DND-41 (cell line): ENCODE results near the gene IQCE.

Experiments
- ATAC-seq: fragments of 200-7000 bp; cut with Tn5 transposase; 3 replicates; pipeline ENCODE4 v1.9.1; 2021; ENCODE audit warnings: low read depth; ENCODE audit not compliant: insufficient read depth
- DNase-seq: peaks from one replicate; pipeline ENCODE4 v3.0.0-alpha.2; 2020
- H2AFZ ChIP-seq: 2 replicates; pipeline ENCODE4 v1.6.0; 2012; ENCODE audit warnings: low read depth, low read length
- H3K27ac ChIP-seq: 2 replicates; pipeline ENCODE4 v1.5.1; 2012; ENCODE audit warnings: low read length, inconsistent platforms
- H3K27me3 ChIP-seq: fragments of 200-600 bp; sonication (generic); 2 replicates; pipeline ENCODE4 v1.6.0; 2012; ENCODE audit warnings: low read length, mild to moderate bottlenecking, inconsistent platforms; ENCODE audit not compliant: insufficient read depth, poor library complexity
- H3K36me3 ChIP-seq: 2 replicates; pipeline ENCODE4 v1.5.1; 2012; ENCODE audit warnings: low read length, inconsistent platforms; ENCODE audit not compliant: insufficient read depth
- H3K4me1 ChIP-seq: 2 replicates; pipeline ENCODE4 v1.5.1; 2012; ENCODE audit warnings: mild to moderate bottlenecking, low read length; ENCODE audit not compliant: insufficient read depth
- H3K4me2 ChIP-seq: 2 replicates; pipeline ENCODE4 v1.6.0; 2012; ENCODE audit warnings: mild to moderate bottlenecking, moderate library complexity, low read length, inconsistent platforms; ENCODE audit not compliant: insufficient read depth
- H3K4me3 ChIP-seq, 2 experiments: fragments of 200-600 bp in 1 of 2; shearing (Covaris generic) in 1 of 2; 2 replicates each; pipeline ENCODE4 v1.5.1; 2012 to 2016; ENCODE audit warnings: inconsistent platforms in 2 of 2, low read length in 2 of 2, mild to moderate bottlenecking in 2 of 2, low read depth in 1 of 2, moderate library complexity in 1 of 2
- H3K79me2 ChIP-seq: 2 replicates; pipeline ENCODE4 v1.6.0; 2012; ENCODE audit warnings: low read length, inconsistent platforms; ENCODE audit not compliant: insufficient read depth
- H3K9ac ChIP-seq: 2 replicates; pipeline ENCODE4 v1.6.0; 2012; ENCODE audit warnings: low read depth, mild to moderate bottlenecking, inconsistent platforms, low read length, moderate library complexity
- H3K9me3 ChIP-seq: 2 replicates; pipeline ENCODE4 v1.5.1; 2012; ENCODE audit warnings: low read length, moderate library complexity, mild to moderate bottlenecking, inconsistent platforms; ENCODE audit not compliant: insufficient read depth, severe bottlenecking
- H4K20me1 ChIP-seq: 2 replicates; pipeline ENCODE4 v1.6.0; 2012; ENCODE audit warnings: low read length; ENCODE audit not compliant: insufficient read depth
- EZH2 ChIP-seq: IDR thresholded peaks from 3 replicates; pipeline ENCODE4 v1.6.1; 2012; ENCODE audit warnings: borderline replicate concordance, low read depth, mild to moderate bottlenecking, moderate library complexity, low read length, inconsistent platforms; ENCODE audit not compliant: severe bottlenecking
- TF ChIP-seq, protein P1 (sequence below): IDR thresholded peaks from 2 replicates; pipeline ENCODE4 v1.5.1; 2012; ENCODE audit warnings: borderline replicate concordance, low read length, moderate library complexity, mild to moderate bottlenecking; ENCODE audit not compliant: poor library complexity, severe bottlenecking; ENCODE audit errors: extremely low read depth

IQCE gene

DNA sequence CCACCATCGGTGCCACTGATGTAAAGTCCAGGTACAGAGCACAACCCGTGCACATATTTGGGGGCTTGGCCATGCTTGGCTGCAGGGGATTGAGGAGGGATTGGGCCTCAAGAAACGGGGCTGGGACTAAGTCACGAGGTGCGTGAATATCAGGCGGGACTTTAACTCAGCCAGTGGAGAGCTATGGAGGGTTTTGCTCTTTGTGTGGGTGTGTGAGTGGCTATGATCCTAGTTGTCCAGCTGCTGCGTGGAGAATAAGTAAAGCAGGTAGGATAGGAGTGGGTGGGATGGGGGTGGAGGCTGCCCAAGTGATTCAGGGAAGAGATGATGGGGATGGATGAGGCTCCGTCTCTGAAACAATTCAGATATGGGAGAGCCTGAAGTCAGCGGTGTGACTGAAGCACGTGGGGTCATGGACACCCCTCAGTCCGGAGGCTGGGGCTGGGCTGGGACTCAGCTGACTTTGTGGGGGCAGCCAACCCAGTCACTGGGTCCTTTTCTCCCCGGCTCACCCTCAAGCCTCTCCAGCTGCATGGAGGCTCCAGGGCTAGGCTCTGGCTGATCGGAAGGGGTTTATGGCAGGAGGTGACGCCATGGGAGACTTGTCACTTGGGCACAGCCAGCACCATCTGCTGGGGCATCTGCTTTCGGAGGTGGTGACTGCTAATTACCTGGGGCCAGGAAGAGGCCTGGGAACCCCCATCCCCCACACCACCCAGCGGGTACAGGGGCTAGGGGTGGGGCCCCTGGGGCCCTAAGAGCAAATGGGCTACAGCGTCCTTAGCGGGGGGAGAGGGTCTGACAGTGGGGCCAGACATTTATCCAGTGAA lies 40.9 kb upstream of the IQCE start:
- Histone ChIP-seq H3K27ac (no peak overlapping the region), H3K9me3 (no peaks in the 10 kb centered on the region), H3K79me2 (no peaks in the 10 kb centered on the region), H3K27me3 (peaks cover 8% of the 10 kb centered on the region), H3K4me2 (no peak overlapping the region), H2AFZ (no peak overlapping the region), H3K9ac (no peak overlapping the region), H3K4me1 (peaks cover 34% of the 10 kb centered on the region), H4K20me1 (peaks cover 20% of the 10 kb centered on the region), H3K36me3 (no peaks in the 10 kb centered on the region), H3K4me3 (no peak overlapping the region)
- TF ChIP-seq EZH2: no peak
- TF ChIP-seq, protein P1, sequence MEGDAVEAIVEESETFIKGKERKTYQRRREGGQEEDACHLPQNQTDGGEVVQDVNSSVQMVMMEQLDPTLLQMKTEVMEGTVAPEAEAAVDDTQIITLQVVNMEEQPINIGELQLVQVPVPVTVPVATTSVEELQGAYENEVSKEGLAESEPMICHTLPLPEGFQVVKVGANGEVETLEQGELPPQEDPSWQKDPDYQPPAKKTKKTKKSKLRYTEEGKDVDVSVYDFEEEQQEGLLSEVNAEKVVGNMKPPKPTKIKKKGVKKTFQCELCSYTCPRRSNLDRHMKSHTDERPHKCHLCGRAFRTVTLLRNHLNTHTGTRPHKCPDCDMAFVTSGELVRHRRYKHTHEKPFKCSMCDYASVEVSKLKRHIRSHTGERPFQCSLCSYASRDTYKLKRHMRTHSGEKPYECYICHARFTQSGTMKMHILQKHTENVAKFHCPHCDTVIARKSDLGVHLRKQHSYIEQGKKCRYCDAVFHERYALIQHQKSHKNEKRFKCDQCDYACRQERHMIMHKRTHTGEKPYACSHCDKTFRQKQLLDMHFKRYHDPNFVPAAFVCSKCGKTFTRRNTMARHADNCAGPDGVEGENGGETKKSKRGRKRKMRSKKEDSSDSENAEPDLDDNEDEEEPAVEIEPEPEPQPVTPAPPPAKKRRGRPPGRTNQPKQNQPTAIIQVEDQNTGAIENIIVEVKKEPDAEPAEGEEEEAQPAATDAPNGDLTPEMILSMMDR: no peak
- ATAC-seq (no peak), DNase-seq (no peak)

DNA sequence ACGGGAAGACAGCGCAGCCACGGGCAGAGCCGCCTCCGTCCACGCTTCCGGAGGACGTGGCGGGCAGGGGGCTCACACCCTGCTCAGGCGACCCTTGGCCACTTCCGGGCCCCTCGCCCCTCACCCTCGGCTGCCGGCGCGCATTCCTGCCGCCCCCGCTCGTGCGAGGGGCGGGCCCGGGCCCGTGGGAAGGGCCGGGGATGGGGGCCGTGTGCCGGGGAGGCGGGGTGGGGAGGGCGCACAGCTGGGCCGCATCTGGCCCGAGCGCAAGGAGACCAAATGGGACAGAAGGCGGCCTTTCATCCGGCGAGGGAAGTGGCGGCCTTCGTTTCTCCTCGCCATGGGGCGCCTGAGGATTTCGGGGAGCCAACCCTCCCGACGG lies 40.1 kb upstream of the IQCE start:
- Histone ChIP-seq H3K4me1 (peaks cover 39% of the 10 kb centered on the region), H2AFZ (peak overlapping the region; percentile 53; the same call in 1 of the 2 replicates), H3K9me3 (no peaks in the 10 kb centered on the region), H3K79me2 (no peaks in the 10 kb centered on the region), H3K4me2 (peak overlapping the region; percentile 77), H3K27ac (no peak overlapping the region), H4K20me1 (peaks cover 24% of the 10 kb centered on the region), H3K27me3 (peaks cover 8% of the 10 kb centered on the region), H3K9ac (peak overlapping the region; percentile 39; the same call in 1 of the 2 replicates), H3K36me3 (no peaks in the 10 kb centered on the region), H3K4me3 (peak overlapping the region in 1 of 2 experiments; percentile 54; a peak in 2 of 4 replicates)
- ATAC-seq (no peak), DNase-seq (no peak)
- TF ChIP-seq EZH2: no peak
- TF ChIP-seq, protein P1: no peak

GRCh38 chr7:2519119-2519930 lies 39.5 kb upstream of the IQCE start, which contains the start of gene LFNG:
LFNG (plus strand) TSS chr7:2519774; CDS start chr7:2519862, 88 bp downstream.
- no peak within 1 kb of the TSS for H3K27ac ChIP-seq
- peaks cover 24% of the 10 kb centered on the region for H4K20me1 ChIP-seq
- H3K4me2 ChIP-seq: peak within 1 kb of the TSS; percentile 77
- H2AFZ ChIP-seq: peak within 1 kb of the TSS; percentile 53; the same call in 1 of the 2 replicates
- peak within 1 kb of the TSS; percentile 43 for H3K9ac ChIP-seq
- DNase-seq: peak; percentile 80
- ATAC-seq: peak; percentile 81
- H3K79me2 ChIP-seq: no peaks in the 10 kb centered on the region
- no peak for TF ChIP-seq EZH2
- TF ChIP-seq, protein P1: no peak
- H3K36me3 ChIP-seq: no peaks in the 10 kb centered on the region
- H3K27me3 ChIP-seq: peaks cover 8% of the 10 kb centered on the region
- H3K4me3 ChIP-seq: peak within 1 kb of the TSS in 1 of 2 experiments; percentile 54; a peak in 2 of 4 replicates
- H3K4me1 ChIP-seq: peaks cover 39% of the 10 kb centered on the region
- no peaks in the 10 kb centered on the region for H3K9me3 ChIP-seq
